Trophoblast cell (in vitro differentiated cells and primary cell): Measurements from ENCODE around the gene GOLGA1. TPM values are rescaled to one million over a fixed set of nuclear protein-coding genes. Genes with fewer than 3 reads are reported as not detected.

ENCODE experiments used
- DNase-seq, 2 donors: peaks; one replicate each; pipeline ENCODE4 v3.0.0-alpha.2; 2016
- H2AFZ ChIP-seq: 2 replicates; pipeline ENCODE4 v1.6.1; 2013; ENCODE audit warnings: low read length, moderate library complexity, mild to moderate bottlenecking; ENCODE audit not compliant: insufficient read depth, poor library complexity
- H2AK5ac ChIP-seq: 2 replicates; pipeline ENCODE4 v1.6.1; 2013; ENCODE audit warnings: mild to moderate bottlenecking, low read length
- H2BK120ac ChIP-seq: 2 replicates; pipeline ENCODE4 v1.6.1; 2013; ENCODE audit warnings: low read length, mild to moderate bottlenecking, moderate library complexity; ENCODE audit not compliant: insufficient read depth, poor library complexity
- H2BK12ac ChIP-seq: 2 replicates; pipeline ENCODE4 v1.6.1; 2013; ENCODE audit warnings: mild to moderate bottlenecking, low read length, moderate library complexity
- H2BK5ac ChIP-seq: 2 replicates; pipeline ENCODE4 v1.6.1; 2013; ENCODE audit warnings: low read length, low read depth, moderate library complexity, mild to moderate bottlenecking; ENCODE audit not compliant: poor library complexity
- H3K14ac ChIP-seq: 2 replicates; pipeline ENCODE4 v1.6.1; 2013; ENCODE audit warnings: mild to moderate bottlenecking, low read length
- H3K18ac ChIP-seq: 2 replicates; pipeline ENCODE4 v1.6.1; 2013; ENCODE audit warnings: mild to moderate bottlenecking, low read length
- H3K23ac ChIP-seq: 2 replicates; pipeline ENCODE4 v1.6.1; 2013; ENCODE audit warnings: low read length
- H3K27ac ChIP-seq: 2 replicates; pipeline ENCODE4 v1.5.1; 2013; ENCODE audit warnings: low read depth, mild to moderate bottlenecking, inconsistent platforms, low read length, moderate library complexity
- H3K27me3 ChIP-seq: 2 replicates; pipeline ENCODE4 v1.6.1; 2013; ENCODE audit warnings: inconsistent platforms, mild to moderate bottlenecking, low read length, moderate library complexity; ENCODE audit not compliant: insufficient read depth
- H3K36me3 ChIP-seq, 2 experiments: 1 replicate in 1 of 2; 2 replicates in 1 of 2; pipeline ENCODE4 v1.6.1; 2013; ENCODE audit warnings: low read length in 2 of 2, mild to moderate bottlenecking in 2 of 2, moderate library complexity in 1 of 2; ENCODE audit not compliant: insufficient read depth in 2 of 2, control insufficient read depth in 1 of 2
- H3K4ac ChIP-seq: 2 replicates; pipeline ENCODE4 v1.6.1; 2013; ENCODE audit warnings: low read depth, mild to moderate bottlenecking, low read length, moderate library complexity
- H3K4me1 ChIP-seq, 2 experiments: 1 replicate in 1 of 2; 2 replicates in 1 of 2; pipeline ENCODE4 v1.6.1; 2013; ENCODE audit warnings: low read length in 2 of 2, mild to moderate bottlenecking in 2 of 2, moderate library complexity in 1 of 2; ENCODE audit not compliant: insufficient read depth in 2 of 2, control insufficient read depth in 1 of 2
- H3K4me2 ChIP-seq: 2 replicates; pipeline ENCODE4 v1.6.1; 2013; ENCODE audit warnings: inconsistent platforms, mild to moderate bottlenecking, low read length, moderate library complexity
- H3K4me3 ChIP-seq: 2 replicates; pipeline ENCODE4 v1.5.1; 2013; ENCODE audit warnings: mild to moderate bottlenecking, low read depth, low read length, inconsistent platforms
- H3K79me1 ChIP-seq: one replicate; pipeline ENCODE4 v1.6.1; 2013; ENCODE audit warnings: low read length
- H3K79me2 ChIP-seq: 2 replicates; pipeline ENCODE4 v1.6.1; 2013; ENCODE audit warnings: low read length, mild to moderate bottlenecking; ENCODE audit not compliant: control insufficient read depth, insufficient read depth, poor library complexity
- H3K9ac ChIP-seq: 2 replicates; pipeline ENCODE4 v1.6.1; 2013; ENCODE audit warnings: mild to moderate bottlenecking, low read length
- H3K9me3 ChIP-seq: 2 replicates; pipeline ENCODE4 v1.6.1; 2013; ENCODE audit warnings: low read depth, mild to moderate bottlenecking, control low read depth, inconsistent platforms, low read length; ENCODE audit not compliant: insufficient read depth
- H4K12ac ChIP-seq: 2 replicates; pipeline ENCODE4 v1.6.1; 2013; ENCODE audit warnings: low read depth, mild to moderate bottlenecking, low read length, moderate library complexity
- H4K8ac ChIP-seq: 2 replicates; pipeline ENCODE4 v1.6.1; 2013; ENCODE audit warnings: low read depth, mild to moderate bottlenecking, low read length, moderate library complexity
- H4K91ac ChIP-seq: one replicate; pipeline ENCODE4 v1.6.1; 2013; ENCODE audit warnings: low read depth, mild to moderate bottlenecking, low read length, moderate library complexity
- WGBS: extraction: QIAGEN DNeasy Blood & Tissue Kit; methylation state at CpG from one replicate; pipeline ENCODE4 v1.1.7; 2013; ENCODE audit warnings: missing lambda C conversion rate; ENCODE audit not compliant: insufficient read length, insufficient coverage; ENCODE audit errors: extremely low coverage; 5-methylcytosine and 5-hydroxymethylcytosine counted together
- polyA plus RNA-seq: library from polyadenylated mRNA; stranded (reverse); fragments of 200-250 nt; gene quantifications from 2 replicates; pipeline ENCODE4 v1.2.3, GENCODE V29; 2013

GOLGA1 gene
- polyA plus RNA-seq = 7.7 and 7.8 TPM in 2 replicates

- no CpG with 5 or more reads among the region's 70 CpGs for WGBS
- Histone ChIP-seq H3K18ac (peak within 1 kb of the TSS; percentile 71), H4K12ac (peak within 1 kb of the TSS; percentile 75), H3K79me2 (peaks cover 8% of the 10 kb centered on the region), H3K27ac (peak within 1 kb of the TSS; percentile 87), H4K91ac (peak within 1 kb of the TSS; percentile 88), H3K23ac (no peak within 1 kb of the TSS), H4K8ac (peak within 1 kb of the TSS; percentile 95), H3K4me1 (peaks cover 0 to 5% of the 10 kb centered on the region in 2 experiments), H3K4me3 (peak within 1 kb of the TSS; percentile 84), H2BK5ac (peak within 1 kb of the TSS; percentile 83), H3K9me3 (no peaks in the 10 kb centered on the region), H3K79me1 (peaks cover 10% of the 10 kb centered on the region), H2AFZ (peak within 1 kb of the TSS; percentile 85), H2AK5ac (peak within 1 kb of the TSS; percentile 38), H3K14ac (peak within 1 kb of the TSS; percentile 82), H3K4ac (peak within 1 kb of the TSS; percentile 39), H3K36me3 (peaks cover 0 to 3% of the 10 kb centered on the region in 2 experiments), H3K27me3 (no peaks in the 10 kb centered on the region), H3K4me2 (peak within 1 kb of the TSS; percentile 88), H3K9ac (peak within 1 kb of the TSS; percentile 86), H2BK12ac (no peak within 1 kb of the TSS), H2BK120ac (peak within 1 kb of the TSS; percentile 67)
- peak; percentile 97 to 98 for DNase-seq
These were observed at the start of gene GOLGA1 for GRCh38 chr9:124940894-124941678. Gene GOLGA1, minus strand, starts transcription at chr9:124941083. Its CDS starts 2,372 bp downstream, at chr9:124938711.

GRCh38 chr9:124983698-124984097 lies 42.8 kb upstream of the GOLGA1 start:
- H3K4me1 ChIP-seq = no peaks in the 10 kb centered on the region
- no peak overlapping the region for H3K23ac ChIP-seq
- no peak overlapping the region for H2BK120ac ChIP-seq
- no CpG with 5 or more reads among the region's 1 CpG for WGBS
- no peak overlapping the region for H2AK5ac ChIP-seq
- H2BK5ac ChIP-seq = no peak overlapping the region
- no peaks in the 10 kb centered on the region for H3K79me1 ChIP-seq
- H4K91ac ChIP-seq = no peak overlapping the region
- no peak overlapping the region for H3K18ac ChIP-seq
- H2AFZ ChIP-seq = no peak overlapping the region
- H3K4me2 ChIP-seq = no peak overlapping the region
- no peaks in the 10 kb centered on the region for H3K79me2 ChIP-seq
- no peak overlapping the region for H3K4me3 ChIP-seq
- H3K4ac ChIP-seq = no peak overlapping the region
- H3K27ac ChIP-seq = no peak overlapping the region
- no peak overlapping the region for H4K8ac ChIP-seq
- no peaks in the 10 kb centered on the region for H3K9me3 ChIP-seq
- H3K9ac ChIP-seq = no peak overlapping the region
- no peaks in the 10 kb centered on the region for H3K36me3 ChIP-seq
- H4K12ac ChIP-seq = no peak overlapping the region
- H3K27me3 ChIP-seq = no peaks in the 10 kb centered on the region
- no peak overlapping the region for H3K14ac ChIP-seq
- DNase-seq = no peak
- H2BK12ac ChIP-seq = no peak overlapping the region

- no peak overlapping the region for H3K9ac ChIP-seq
- H4K91ac ChIP-seq = no peak overlapping the region
- H3K9me3 ChIP-seq = no peaks in the 10 kb centered on the region
- H3K23ac ChIP-seq = no peak overlapping the region
- H3K4me2 ChIP-seq = no peak overlapping the region
- no peak overlapping the region for H2BK120ac ChIP-seq
- H3K4me1 ChIP-seq = no peaks in the 10 kb centered on the region
- H3K27ac ChIP-seq = no peak overlapping the region
- no peak overlapping the region for H4K12ac ChIP-seq
- H4K8ac ChIP-seq = no peak overlapping the region
- no peaks in the 10 kb centered on the region for H3K36me3 ChIP-seq
- H2BK12ac ChIP-seq = no peak overlapping the region
- DNase-seq = no peak
- H2AK5ac ChIP-seq = no peak overlapping the region
- no peak overlapping the region for H2BK5ac ChIP-seq
- H3K14ac ChIP-seq = no peak overlapping the region
- H2AFZ ChIP-seq = no peak overlapping the region
- no peak overlapping the region for H3K18ac ChIP-seq
- H3K4ac ChIP-seq = no peak overlapping the region
- no peaks in the 10 kb centered on the region for H3K79me2 ChIP-seq
- no peaks in the 10 kb centered on the region for H3K79me1 ChIP-seq
- H3K27me3 ChIP-seq = no peaks in the 10 kb centered on the region
- no CpG with 5 or more reads among the region's 4 CpGs for WGBS
- H3K4me3 ChIP-seq = no peak overlapping the region
These were observed 39.5 kb upstream of the GOLGA1 start for GRCh38 chr9:124980431-124980830.

- H4K91ac ChIP-seq = no peak overlapping the region
- no peak overlapping the region for H3K27ac ChIP-seq
- no peak overlapping the region for H2BK5ac ChIP-seq
- no peak overlapping the region for H3K9ac ChIP-seq
- H3K79me2 ChIP-seq = no peaks in the 10 kb centered on the region
- H3K4me3 ChIP-seq = no peak overlapping the region
- H2BK12ac ChIP-seq = no peak overlapping the region
- no peak overlapping the region for H2BK120ac ChIP-seq
- no peak overlapping the region for H3K18ac ChIP-seq
- no peak overlapping the region for H3K4me2 ChIP-seq
- H2AFZ ChIP-seq = no peak overlapping the region
- H4K12ac ChIP-seq = no peak overlapping the region
- no peak overlapping the region for H4K8ac ChIP-seq
- no peak overlapping the region for H3K4ac ChIP-seq
- no peak for DNase-seq
- no peaks in the 10 kb centered on the region for H3K9me3 ChIP-seq
- H2AK5ac ChIP-seq = no peak overlapping the region
- peaks cover 0 to 2% of the 10 kb centered on the region in 2 experiments for H3K36me3 ChIP-seq
- H3K4me1 ChIP-seq = no peaks in the 10 kb centered on the region
- no peak overlapping the region for H3K14ac ChIP-seq
- no peaks in the 10 kb centered on the region for H3K27me3 ChIP-seq
- WGBS = no CpG with 5 or more reads among the region's 2 CpGs
- no peak overlapping the region for H3K23ac ChIP-seq
- H3K79me1 ChIP-seq = no peaks in the 10 kb centered on the region
These were observed 34.2 kb upstream of the GOLGA1 start for GRCh38 chr9:124975131-124975530.
